ENCODE measurements around the gene P4HTM.

Gene P4HTM

DNA sequence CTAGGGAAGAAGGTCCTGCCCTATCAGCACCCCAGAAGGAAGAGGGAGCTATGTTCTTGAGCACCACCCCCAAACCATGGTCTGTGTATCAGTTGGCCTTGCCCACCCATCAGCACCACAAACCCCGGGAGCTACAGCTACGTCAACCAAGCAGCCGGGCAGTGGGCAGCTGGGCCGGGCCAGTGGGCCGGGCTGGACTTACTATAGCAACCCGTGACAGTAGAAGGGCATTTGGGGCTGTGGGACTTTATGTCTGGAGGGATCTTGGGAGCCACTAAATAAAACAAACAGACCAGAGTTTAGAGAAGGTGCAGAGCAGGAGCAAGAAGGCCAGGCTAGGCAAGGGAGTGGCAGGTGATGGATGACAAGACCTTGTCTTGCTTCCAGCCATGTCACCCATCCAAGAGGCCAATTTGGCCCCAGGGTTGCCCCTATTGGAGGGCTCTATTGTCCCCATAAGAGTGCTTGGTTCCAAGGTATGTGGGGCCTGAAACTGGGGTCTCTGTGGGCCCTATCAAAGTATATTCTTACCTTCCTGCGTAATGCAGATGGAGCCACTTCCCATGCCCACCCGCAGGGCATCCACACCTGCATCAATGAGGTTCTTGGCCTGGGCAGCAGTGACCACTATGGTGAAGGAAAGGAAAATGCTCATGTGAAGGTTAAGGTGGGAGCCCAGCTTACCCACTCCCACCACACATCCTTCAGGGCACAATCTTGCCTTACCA, 35.9 kb downstream of the P4HTM start:
- DNase-seq: no peak

DNA sequence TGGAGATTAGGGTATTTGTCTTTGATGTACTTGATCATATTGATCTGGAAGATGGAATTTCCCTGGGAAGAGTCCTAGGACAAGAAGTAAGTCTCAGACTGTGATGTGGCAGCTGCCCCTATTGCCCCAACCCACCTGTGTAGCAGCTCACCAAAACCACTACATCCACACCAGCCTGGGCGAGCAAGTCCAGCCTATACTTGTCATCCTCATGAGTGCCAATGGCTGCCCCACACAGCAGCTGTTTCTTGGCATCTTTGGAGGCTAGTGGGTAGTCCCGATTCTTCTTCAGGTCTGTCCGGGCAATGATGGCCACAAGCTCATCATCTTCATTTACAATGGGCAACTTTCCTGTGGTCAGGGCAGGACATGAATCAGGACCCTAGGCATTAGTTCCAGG, 36.5 kb downstream of the P4HTM start:
- DNase-seq: no peak

DNA sequence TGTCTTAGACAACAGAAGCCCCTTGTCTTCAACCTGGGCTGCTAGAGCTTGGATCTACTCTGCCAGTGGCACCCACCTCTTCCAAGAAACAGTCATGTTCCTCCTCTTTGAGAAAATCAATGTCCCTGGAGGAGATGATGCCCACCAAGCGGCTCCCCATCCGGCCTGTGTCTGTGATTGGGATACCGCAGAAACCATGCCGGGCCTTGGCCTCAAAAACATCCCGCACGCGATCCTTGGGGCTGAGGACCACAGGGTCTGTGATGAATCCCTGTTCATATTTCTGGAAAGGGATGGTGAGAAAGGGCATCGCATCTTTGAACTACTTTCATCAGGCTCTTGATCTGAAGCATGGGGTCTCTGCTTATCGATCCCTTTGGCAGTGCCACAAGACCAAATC, 37.6 kb downstream of the P4HTM start:
- no peak for DNase-seq

DNA sequence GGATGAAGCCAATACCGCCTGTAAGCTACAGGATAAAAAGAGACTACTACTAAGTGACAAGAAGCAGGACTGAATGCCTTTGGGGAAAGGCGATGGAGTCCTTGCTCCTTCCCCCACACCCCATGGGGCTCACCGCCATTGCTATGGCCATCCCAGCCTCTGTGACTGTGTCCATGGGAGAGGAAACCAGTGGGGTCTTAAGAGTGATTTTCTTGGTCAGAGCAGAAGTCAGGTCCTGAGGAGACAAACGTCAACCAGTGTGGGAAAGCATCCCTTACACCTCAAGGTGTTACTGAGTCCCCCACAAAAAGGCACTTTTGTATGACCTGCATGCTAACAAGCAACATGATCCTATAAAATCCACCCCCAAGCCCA, 38.2 kb downstream of the P4HTM start:
- DNase-seq: no peak

DNA sequence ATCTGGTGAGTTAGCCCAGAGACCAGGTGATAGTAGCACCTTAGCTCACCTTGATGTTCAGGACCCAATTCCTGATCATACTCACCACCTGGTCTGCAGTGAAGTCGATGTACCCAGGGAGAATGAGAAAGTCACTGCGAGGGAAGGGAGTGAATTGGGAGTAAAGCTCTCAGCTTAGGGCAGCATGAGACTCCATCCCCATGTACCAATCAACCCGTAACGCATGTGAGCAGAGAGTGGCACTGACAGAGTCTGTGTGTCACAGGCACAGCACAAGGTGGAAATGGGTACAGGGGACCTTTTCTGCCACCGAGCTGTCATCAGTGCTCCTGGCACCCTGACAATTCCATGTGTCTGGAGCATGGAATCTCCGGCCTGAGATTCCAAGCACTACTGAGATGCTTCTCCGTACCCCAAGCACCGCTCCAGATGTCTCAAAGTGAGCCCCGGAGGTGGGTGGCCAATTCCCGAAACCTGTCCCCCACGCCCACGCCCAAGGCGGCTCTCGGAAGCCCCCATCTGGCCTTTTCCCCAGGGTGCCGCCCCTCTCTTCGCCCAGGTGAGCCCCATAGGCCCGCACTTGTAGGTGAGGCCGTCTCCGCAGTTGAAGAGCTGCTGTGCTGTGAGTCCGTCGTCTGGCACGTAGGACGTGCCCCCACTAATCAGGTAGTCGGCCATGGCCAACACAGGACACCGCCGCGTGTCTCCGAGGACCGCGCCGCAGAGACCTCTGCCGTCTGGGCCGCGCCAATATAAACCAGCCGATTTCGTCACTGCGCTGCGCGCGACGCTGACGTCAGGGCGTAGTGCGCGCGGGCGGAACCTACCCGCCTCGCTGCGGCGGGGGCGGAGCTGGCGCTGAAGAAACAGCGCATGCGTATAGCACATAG, 38.9 kb downstream of the P4HTM start, which contains the start of gene IMPDH2:
TSS of gene IMPDH2 (minus strand) at position 726 of the 890 bp plus-strand sequence. CDS start at position 678, 48 bp downstream.
- DNase-seq: peak; percentile 81 to 96 (median 90)

DNA sequence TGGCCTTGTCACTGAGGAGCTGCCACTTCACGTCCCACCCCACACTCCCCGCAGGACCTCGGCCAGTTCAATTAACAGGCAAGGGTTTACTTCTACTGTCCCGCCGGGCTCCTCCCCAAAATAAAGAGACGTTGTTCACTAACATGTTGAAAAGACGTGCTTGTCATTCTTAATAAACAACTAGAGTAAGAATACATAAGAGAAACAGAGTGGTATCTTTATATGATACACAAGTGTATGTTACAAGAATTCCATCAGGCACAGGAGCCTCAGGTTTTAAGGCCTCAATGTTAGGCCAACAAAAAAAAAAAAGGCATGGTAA, 39.5 kb downstream of the P4HTM start:
- DNase-seq: peak in 1 of 5 donors; percentile 23

DNA sequence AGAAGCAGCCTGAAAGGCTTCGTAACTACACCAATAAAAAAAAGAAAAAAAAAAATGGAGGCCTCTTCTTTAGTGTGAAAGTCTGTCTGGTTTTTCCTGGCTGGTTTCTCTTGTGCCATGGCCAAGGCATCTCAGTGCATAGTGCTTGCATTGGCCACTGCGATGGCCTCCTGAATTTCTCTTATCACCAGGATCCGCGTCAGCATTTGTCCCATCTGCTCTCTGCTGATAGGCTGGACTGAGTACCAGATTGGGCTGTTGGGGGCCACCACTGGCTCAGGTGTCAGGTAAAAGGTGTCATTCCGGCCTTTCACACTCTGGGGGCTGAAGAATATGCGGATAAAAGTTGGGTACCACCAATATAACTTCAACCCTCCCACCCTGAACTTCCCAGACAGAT, 40.3 kb downstream of the P4HTM start:
- no peak for DNase-seq

DNA sequence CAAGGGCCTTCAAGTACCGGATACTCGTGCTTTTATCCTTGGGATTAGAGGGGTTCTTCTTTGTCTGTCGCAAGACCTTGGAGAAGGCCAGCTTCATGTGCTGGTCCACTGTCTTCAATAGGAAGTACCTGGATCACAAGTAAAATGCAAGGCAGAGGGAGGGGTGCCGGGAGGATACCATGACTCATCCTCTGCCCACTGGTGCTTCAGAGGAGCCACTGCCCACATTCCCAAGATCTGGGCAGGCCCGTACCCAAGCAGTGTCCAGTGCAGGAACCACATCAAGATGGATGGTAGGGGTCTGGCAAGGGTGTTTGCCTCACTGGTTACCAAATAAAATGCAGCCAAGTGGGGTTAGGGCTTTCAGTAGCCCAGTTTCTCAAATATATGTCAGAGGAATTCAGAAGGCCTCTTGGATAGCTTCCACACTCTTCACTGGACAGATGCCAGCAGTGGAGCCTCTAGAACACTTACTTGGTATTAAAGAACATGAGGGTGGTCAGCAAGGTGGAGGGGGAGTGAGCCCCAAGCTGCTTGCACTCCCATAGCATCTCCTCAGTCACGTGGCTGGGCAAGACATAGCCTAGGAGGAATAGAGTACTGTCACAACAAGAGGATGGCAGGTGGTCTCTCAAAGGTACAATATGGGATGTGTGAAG, 42.7 kb downstream of the P4HTM start:
- DNase-seq: no peak

DNA sequence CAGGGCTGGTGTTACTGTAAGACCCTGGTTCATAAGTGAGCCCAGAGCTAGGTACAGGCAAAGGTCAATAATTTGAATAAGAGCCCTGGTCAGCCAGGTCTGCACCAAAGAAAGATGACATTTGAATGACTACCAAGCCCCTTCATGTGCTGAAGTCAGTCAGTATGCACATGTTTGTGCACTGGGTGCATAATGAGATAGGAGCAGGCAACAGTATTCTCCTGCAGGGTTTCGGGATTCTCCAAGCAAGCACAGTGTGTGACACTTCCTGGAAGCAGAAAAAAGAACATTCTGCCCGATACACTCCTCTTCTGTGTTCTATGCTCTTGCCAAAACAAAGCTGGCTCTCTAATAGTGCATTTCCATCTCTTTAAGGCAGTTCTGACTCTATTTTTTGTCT, 44.6 kb downstream of the P4HTM start:
- DNase-seq: no peak

DNA sequence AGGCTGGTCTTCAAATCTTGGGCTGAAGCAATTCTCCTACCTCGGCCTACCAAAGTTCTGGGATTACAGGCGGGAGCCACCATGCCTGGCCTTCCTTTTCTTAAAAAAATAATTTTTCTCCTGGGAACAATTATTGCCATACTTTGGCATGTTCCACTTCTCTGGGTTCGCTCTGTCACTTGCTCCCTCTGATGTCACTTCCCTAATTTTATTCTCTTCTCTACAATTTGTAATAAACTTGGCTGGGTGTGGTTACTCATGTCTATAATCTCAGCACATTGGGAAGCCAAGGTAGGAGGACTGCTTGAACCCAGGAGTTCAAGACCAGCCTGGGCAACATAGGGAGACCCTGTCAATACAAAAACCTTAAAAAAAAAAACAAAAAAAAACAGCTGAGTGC, 45.2 kb downstream of the P4HTM start:
- no peak for DNase-seq

DNA sequence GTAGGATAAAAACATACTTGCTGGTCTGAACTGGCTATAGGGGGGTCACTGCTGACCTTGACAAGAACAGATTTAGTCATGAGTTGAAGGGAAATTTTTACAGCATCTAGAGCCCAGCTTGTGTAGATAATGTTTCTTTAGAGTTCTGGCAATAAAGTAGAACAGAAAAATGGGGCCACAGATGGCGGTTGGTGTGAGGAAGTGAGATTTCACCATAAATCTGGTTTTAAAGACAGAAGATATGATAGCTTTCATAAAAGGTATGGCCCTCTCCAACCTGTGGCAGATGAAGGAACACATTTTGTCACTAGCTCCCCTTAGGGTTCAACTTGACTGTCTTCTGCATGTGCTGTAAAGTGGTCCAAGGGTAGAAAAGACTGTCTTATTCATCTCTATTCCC, 63.5 kb downstream of the P4HTM start:
- no peak for DNase-seq

DNA sequence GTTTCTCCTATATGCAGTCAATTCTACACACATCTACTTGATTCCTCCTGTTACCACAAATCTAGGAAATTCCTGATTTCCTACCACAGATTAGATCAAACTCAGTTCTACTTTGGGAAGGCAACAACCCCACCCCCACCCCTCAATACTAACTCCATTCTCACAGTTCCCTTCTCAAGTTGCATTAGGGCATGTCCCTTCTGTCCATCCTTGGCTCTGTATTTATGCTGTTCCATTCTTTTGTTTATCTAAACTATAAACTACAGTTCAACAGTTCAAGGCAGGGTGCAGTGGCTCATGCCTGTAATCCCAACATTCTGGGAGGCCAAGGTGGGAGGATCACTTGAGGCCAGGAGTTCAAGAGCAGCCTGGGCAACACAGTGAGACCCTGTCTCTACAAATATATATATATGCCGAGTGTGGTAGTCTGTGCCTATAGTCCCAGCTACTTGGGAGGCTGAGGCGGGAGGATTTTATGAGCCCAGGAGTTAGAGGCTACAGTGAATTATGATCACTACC, 64.4 kb downstream of the P4HTM start:
- no peak for DNase-seq

Measured in T-helper 1 cell (primary cell).